Measurements from ENCODE around the gene NAXD.
"Not testable (repeated sequence)": the region's sequence is repeated elsewhere in the genome, so short reads cannot be mapped to it uniquely, and the experiment has no call there.

NAXD gene

GRCh38 chr13:110615322-110616102, at the start of gene NAXD:
Gene NAXD (plus strand): TSS chr13:110615545. CDS start chr13:110615602, 57 bp downstream.
- DNase-seq, result peak; percentile 74

- no peak for DNase-seq
These were observed 49.2 kb upstream of the NAXD start for GRCh38 chr13:110566171-110566570.

- no peak for DNase-seq
These were observed 46.7 kb upstream of the NAXD start for GRCh38 chr13:110568612-110569011.

- not testable (repeated sequence) for DNase-seq
These were observed 45.4 kb upstream of the NAXD start for GRCh38 chr13:110569962-110570361.

GRCh38 chr13:110570886-110571285, 44.5 kb upstream of the NAXD start:
- no peak for DNase-seq

GRCh38 chr13:110571896-110572777, 43.2 kb upstream of the NAXD start:
- no peak for DNase-seq

- DNase-seq, result no peak
These were observed 42.6 kb upstream of the NAXD start for GRCh38 chr13:110572778-110573118.

GRCh38 chr13:110574161-110574560, 41.2 kb upstream of the NAXD start:
- no peak for DNase-seq

GRCh38 chr13:110575322-110576069, 39.8 kb upstream of the NAXD start:
- no peak for DNase-seq

- DNase-seq, result no peak
These were observed 39.3 kb upstream of the NAXD start for GRCh38 chr13:110576070-110576394.

- no peak for DNase-seq
These were observed 38.4 kb upstream of the NAXD start for GRCh38 chr13:110576736-110577476.

- DNase-seq, result no peak
These were observed 37.0 kb upstream of the NAXD start for GRCh38 chr13:110578363-110578762.

- no peak for DNase-seq
These were observed 34.5 kb upstream of the NAXD start for GRCh38 chr13:110580800-110581199.

- DNase-seq, result no peak
These were observed 33.7 kb upstream of the NAXD start for GRCh38 chr13:110581506-110582185.

- no peak for DNase-seq
These were observed 32.9 kb upstream of the NAXD start for GRCh38 chr13:110582421-110582954.

- no peak for DNase-seq
These were observed 32.0 kb upstream of the NAXD start for GRCh38 chr13:110583178-110583865.

- DNase-seq, result no peak
These were observed 25.5 kb upstream of the NAXD start for GRCh38 chr13:110589793-110590390.

GRCh38 chr13:110590577-110590976, 24.8 kb upstream of the NAXD start:
- DNase-seq, result no peak

GRCh38 chr13:110592665-110593064, 22.7 kb upstream of the NAXD start:
- DNase-seq, result no peak

GRCh38 chr13:110593430-110594130, 21.8 kb upstream of the NAXD start:
- DNase-seq, result no peak
